Osteoblast (primary cell): Measurements from ENCODE around the gene IRX4. TPM values are rescaled to one million over a fixed set of nuclear protein-coding genes. Genes with fewer than 3 reads are reported as not detected.
A peak's percentile ranks its signal among the peaks of the same experiment; 100 is the strongest.

ENCODE experiments used
- DNase-seq: peaks from one replicate; pipeline ENCODE4 v3.0.0; 2011; ENCODE audit warnings: low spot score, mixed read lengths; ENCODE audit not compliant: insufficient read length; ENCODE audit errors: missing footprints
- H2AFZ ChIP-seq: 2 replicates; pipeline ENCODE4 v1.6.0; 2011; ENCODE audit warnings: mild to moderate bottlenecking, low read length
- H3K27ac ChIP-seq: 2 replicates; pipeline ENCODE4 v1.5.1; 2011; ENCODE audit warnings: mild to moderate bottlenecking, low read depth, low read length, moderate library complexity
- H3K27me3 ChIP-seq: 2 replicates; pipeline ENCODE4 v1.6.0; 2012; ENCODE audit warnings: mild to moderate bottlenecking, control low read depth, inconsistent platforms, low read length, moderate library complexity; ENCODE audit not compliant: insufficient read depth
- H3K36me3 ChIP-seq: 2 replicates; pipeline ENCODE4 v1.5.1; 2011; ENCODE audit warnings: mild to moderate bottlenecking, low read length, control low read depth, moderate library complexity; ENCODE audit not compliant: insufficient read depth
- H3K4me1 ChIP-seq: 2 replicates; pipeline ENCODE4 v1.5.1; 2011; ENCODE audit warnings: mild to moderate bottlenecking, low read length, control low read depth, moderate library complexity; ENCODE audit not compliant: insufficient read depth
- H3K4me2 ChIP-seq: 2 replicates; pipeline ENCODE4 v1.6.0; 2011; ENCODE audit warnings: mild to moderate bottlenecking, low read length; ENCODE audit not compliant: insufficient read depth
- H3K4me3 ChIP-seq: fragments of 200-600 bp; sonication (generic); 3 replicates; pipeline ENCODE4 v1.5.1; 2012; ENCODE audit warnings: mild to moderate bottlenecking, low read length, inconsistent platforms; ENCODE audit not compliant: insufficient read depth
- H3K79me2 ChIP-seq: 2 replicates; pipeline ENCODE4 v1.6.0; 2012; ENCODE audit warnings: mild to moderate bottlenecking, low read length, control low read depth, inconsistent platforms; ENCODE audit not compliant: insufficient read depth
- H3K9me3 ChIP-seq: 2 replicates; pipeline ENCODE4 v1.5.1; 2011; ENCODE audit warnings: low read depth, low read length, control low read depth
- H4K20me1 ChIP-seq: 2 replicates; pipeline ENCODE4 v1.6.0; 2012; ENCODE audit warnings: mild to moderate bottlenecking, low read length, control low read depth; ENCODE audit not compliant: insufficient read depth
- CTCF ChIP-seq: IDR thresholded peaks from 2 replicates; pipeline ENCODE4 v1.5.1; 2011; ENCODE audit warnings: mild to moderate bottlenecking, low read depth, low read length, moderate library complexity; ENCODE audit errors: extremely low read depth
- total RNA-seq: library from RNA; depleted of rRNA; stranded (reverse); fragments of >200 nt; gene quantifications from 2 replicates; pipeline ENCODE4 v1.2.3, GENCODE V29; 2012

The IRX4 gene
- total RNA-seq, 1 donor, result not detected

- H3K4me2 ChIP-seq, result no peak overlapping the region
- H3K4me1 ChIP-seq, result no peaks in the 10 kb centered on the region
- H3K27me3 ChIP-seq, result peaks cover 38% of the 10 kb centered on the region
- no peak overlapping the region for H3K27ac ChIP-seq
- no peak for TF ChIP-seq CTCF
- peak; percentile 78 for DNase-seq
- no peak overlapping the region for H2AFZ ChIP-seq
- H3K36me3 ChIP-seq, result no peaks in the 10 kb centered on the region
- no peaks in the 10 kb centered on the region for H4K20me1 ChIP-seq
- H3K9me3 ChIP-seq, result no peaks in the 10 kb centered on the region
- no peak overlapping the region for H3K4me3 ChIP-seq
- no peaks in the 10 kb centered on the region for H3K79me2 ChIP-seq
These were observed 5.0 kb upstream of the IRX4 start for GRCh38 chr5:1887588-1888360.

GRCh38 chr5:1886846-1887587, 4.3 kb upstream of the IRX4 start:
- peak; percentile 68 for DNase-seq
- no peak overlapping the region for H3K4me2 ChIP-seq

GRCh38 chr5:1885868-1886845, 3.4 kb upstream of the IRX4 start:
- no peak overlapping the region for H3K4me2 ChIP-seq
- peaks cover 49% of the 10 kb centered on the region for H3K27me3 ChIP-seq
- H3K4me1 ChIP-seq, result no peaks in the 10 kb centered on the region
- H3K4me3 ChIP-seq, result no peak overlapping the region
- no peaks in the 10 kb centered on the region for H4K20me1 ChIP-seq
- TF ChIP-seq CTCF, result no peak
- H3K9me3 ChIP-seq, result no peaks in the 10 kb centered on the region
- peak; percentile 91 for DNase-seq
- H3K36me3 ChIP-seq, result no peaks in the 10 kb centered on the region
- H3K27ac ChIP-seq, result no peak overlapping the region
- no peak overlapping the region for H2AFZ ChIP-seq
- H3K79me2 ChIP-seq, result no peaks in the 10 kb centered on the region

More at GRCh38 chr5:1886846-1887587, 4.3 kb upstream of the IRX4 start:
- Histone ChIP-seq H3K27ac (no peak overlapping the region), H3K36me3 (no peaks in the 10 kb centered on the region), H3K4me1 (no peaks in the 10 kb centered on the region), H2AFZ (no peak overlapping the region), H3K27me3 (peaks cover 44% of the 10 kb centered on the region), H3K79me2 (no peaks in the 10 kb centered on the region), H3K9me3 (no peaks in the 10 kb centered on the region), H4K20me1 (no peaks in the 10 kb centered on the region), H3K4me3 (no peak overlapping the region)
- no peak for TF ChIP-seq CTCF
